HG03521 (cell line): ENCODE data around the gene DPYSL5.

Source experiments
- ATAC-seq: cut with Tn5 transposase; IDR thresholded peaks from one replicate; pipeline ENCODE4 v1.9.1; 2021; ENCODE audit warnings: mild to moderate bottlenecking, moderate library complexity; ENCODE audit not compliant: unreplicated experiment

DPYSL5 gene

DNA sequence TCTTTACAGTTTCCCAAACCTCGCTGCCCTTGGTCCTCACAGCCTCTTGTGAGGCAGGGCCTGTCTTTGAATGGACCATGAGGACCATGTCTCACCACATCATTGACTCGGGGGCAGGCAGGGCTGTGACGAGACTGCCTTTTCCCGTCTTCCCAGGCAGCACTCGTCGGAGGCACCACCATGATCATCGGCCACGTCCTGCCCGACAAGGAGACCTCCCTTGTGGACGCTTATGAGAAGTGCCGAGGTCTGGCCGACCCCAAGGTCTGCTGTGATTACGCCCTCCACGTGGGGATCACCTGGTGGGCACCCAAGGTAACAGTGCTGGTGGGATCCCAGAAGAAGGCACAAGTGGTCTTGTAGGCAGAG is 76.8 kb downstream of the DPYSL5 start:
- ATAC-seq, result no peak

DNA sequence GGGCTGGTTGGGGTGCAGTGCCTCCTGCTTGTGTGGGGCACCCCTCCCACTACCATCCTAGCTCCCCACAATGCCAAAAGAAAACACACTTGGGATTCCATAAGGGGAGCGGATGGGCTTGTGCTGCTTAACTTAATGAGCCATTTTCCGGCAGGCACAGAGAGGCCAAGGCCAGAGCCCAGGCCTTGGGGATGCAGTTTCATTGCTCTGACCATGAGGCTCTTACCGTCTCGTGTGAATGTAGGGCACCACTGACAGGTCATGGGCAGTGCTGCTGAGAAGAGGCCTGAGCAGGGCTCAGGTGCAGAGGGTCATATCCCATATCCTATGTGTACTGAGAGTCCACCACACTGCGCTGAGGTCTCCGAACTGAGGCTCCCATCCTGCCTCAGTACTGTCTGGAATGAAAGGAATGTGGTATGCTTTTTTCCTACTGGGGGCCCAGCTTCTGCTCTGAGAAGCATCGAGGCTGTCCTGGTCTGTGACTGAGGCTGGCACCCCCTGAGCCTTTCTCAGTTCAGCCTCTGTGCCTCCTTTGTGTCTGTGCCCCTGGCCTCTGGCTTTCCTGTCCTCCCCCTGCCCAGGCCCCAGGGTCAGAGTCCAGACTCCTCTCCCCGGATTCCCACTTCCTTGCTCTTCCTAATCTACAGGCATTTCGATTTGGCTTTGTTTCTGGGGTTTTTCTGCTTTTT is 77.3 kb downstream of the DPYSL5 start:
- no peak for ATAC-seq

DNA sequence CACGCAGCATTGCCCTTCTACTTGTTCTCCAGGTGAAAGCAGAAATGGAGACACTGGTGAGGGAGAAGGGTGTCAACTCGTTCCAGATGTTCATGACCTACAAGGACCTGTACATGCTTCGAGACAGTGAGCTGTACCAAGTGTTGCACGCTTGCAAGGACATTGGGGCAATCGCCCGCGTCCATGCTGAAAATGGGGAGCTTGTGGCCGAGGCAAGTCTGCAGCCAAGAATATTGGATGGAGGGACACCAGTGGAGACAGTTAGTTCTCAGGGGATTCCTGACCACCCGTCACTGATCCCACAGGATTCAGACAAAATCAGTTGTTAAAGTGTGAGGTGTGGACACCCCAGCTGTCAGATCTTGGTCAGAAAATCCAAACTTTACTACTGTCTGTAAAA is 79.3 kb downstream of the DPYSL5 start:
- no peak for ATAC-seq

DNA sequence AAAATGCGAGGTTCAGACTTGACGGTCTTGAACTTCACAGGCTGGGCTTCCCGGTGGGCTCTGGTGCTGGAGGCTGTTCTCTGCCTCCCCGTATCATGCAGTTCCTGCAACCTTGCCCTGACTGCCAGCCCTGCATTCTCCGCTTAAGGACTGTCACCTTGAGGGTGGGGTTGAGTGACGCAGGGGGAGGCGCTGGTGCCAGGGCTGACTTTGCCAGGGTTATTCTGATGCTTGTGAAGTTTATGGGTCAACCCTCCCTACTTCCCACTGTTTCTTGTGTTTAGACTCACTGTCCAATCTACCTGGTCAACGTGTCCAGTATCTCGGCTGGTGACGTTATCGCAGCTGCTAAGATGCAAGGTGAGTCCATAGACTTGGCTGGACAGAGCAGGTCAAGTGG is 85.0 kb downstream of the DPYSL5 start:
- ATAC-seq, result no peak

DNA sequence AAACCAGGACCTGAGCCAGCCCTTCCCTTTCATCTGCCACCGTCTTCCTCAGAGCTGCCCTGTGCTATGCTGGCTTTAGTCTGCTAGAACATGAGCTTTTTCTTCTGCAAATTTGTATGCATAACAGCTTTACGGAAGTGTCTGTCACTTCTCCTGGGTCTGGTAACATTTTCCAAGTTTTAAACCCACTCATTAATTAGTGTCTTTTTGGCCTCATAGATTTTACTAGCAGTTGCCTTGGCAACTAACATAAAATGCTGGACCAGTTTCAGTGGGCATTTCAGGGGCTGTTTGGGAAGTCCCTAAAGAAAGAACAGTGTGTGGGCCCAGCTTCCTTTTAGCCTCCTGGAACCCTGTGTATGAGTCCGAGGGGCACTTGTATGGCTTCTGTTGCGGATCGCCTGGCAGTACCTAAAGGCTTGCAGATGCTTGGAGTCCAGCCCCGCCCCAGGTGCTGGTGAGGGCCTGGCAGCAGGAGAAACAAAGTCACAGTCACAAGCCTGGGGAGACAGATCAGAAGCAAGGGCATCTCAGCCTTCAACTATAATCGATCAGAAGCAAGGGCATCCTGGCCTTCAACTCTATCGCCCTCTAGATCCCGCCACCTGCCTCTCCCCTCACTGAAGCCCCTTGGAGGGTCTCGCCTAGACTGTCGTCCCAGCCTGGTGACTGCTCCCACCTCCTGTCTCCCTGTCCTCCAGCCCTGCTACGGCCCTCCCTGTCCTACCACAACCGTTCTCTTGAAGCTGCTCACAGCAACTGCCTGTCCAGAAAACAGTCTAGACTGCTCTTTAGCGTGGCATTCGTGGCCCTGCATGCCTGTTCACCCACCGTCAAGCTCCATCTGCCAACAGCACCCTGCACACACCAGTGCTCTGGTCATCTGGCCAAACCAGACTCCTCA is 85.8 kb downstream of the DPYSL5 start:
- ATAC-seq, result no peak

- ATAC-seq, result no peak
These were observed 86.4 kb downstream of the DPYSL5 start for GRCh38 chr2:26934335-26934724.

GRCh38 chr2:26934985-26935384 is 87.1 kb downstream of the DPYSL5 start:
- ATAC-seq, result no peak

- no peak for ATAC-seq
These were observed 88.9 kb downstream of the DPYSL5 start for GRCh38 chr2:26936855-26937254.

DNA sequence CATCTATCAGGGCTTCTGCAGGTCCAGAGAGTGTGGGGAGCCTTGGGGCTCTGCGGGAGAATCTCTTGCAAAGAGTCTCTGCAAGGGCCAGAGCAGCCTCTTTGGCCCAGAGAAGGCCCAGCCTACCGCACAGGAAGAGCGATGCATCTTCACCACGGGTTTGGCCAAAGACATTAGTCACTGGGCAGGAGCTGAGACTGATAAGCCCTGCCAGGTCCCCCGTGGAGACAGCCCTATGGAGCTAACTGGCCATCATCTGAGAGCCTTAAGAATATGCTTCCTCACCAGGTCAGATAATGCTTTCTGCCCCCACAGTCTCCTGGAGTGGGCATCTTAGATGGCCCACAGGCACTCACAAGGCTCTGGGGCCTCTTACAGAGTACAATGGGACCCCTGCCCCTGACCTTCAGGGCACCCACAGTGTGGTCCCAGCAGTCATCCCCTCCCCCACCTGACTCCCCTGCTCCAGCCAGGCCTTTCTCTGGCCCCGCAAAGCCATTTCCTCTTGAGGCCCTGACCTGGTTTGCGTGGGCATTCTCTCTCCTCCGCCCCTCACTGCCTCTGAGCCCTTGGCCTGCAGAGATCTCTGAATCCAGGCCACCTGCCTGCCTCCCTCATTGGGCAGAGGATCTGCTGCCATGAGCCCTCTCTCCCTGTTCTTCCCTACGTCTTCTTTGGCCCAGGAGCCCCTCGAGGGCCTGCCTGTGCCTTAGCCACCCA is 90.6 kb downstream of the DPYSL5 start:
- no peak for ATAC-seq

DNA sequence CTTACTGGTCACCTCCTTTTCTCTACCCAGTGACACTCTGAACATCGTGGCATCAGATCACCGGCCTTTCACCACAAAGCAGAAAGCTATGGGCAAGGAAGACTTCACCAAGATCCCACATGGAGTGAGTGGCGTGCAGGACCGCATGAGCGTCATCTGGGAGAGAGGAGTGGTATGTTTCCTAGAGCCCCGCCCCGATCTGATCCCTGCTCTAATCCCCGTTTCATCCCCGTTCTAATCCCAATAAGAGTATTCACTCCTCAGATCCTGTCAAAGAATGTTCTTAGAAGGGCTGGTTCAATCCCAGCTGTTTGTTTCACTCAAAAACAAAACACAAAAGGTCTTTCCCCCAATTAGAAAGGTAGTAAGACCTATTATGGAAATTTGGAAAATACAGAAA is 92.1 kb downstream of the DPYSL5 start:
- no peak for ATAC-seq

DNA sequence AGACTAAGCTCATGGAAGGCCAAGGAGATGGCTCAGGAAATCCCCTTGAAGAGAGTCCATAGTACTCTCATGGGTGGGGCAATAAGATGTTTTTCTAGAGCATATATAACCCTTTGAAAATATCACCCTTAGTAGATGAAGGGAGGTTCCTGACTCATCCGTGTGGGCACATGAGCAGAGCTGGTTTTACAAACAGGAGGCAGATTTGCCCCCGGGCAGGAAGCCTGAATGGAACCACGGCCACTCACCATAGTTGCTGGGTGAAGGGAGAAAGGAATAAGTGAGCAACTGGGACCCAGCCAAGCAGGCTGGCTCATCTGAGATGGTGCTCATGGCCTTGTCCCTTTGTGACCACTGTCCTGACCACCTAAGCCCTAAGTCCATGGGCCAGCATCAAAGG is 93.6 kb downstream of the DPYSL5 start:
- ATAC-seq, result no peak

DNA sequence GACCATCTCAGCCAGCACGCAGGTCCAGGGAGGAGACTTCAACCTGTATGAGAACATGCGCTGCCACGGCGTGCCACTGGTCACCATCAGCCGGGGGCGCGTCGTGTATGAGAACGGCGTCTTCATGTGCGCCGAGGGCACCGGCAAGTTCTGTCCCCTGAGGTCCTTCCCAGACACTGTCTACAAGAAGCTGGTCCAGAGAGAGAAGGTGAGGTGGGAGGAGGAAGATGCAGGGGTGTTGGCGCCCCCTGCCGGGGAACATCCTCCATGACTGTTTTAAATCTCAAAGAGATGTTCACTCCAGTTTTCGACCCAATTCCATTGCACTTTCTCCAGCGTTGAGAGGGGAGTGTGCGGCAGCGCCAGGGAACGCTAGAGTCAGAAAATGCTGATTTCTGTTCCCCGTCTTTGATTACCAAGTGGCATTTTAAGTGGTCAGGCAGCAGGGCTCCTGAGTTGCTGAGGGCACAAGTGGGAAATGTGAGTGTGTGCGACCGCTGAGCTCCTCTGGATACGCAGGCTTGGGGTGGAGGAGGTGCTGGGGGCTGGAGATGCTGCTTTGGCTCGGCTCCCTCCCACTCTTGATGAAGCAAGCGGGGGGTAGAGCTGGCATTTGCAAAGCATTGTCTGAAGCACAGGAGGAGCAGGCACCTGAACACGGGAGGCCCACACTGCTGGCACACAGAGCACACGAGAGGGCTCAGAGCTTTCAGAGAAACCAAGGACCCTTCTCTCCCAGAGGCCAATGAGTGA is 94.8 kb downstream of the DPYSL5 start:
- ATAC-seq, result no peak

- ATAC-seq, result no peak
These were observed 98.2 kb downstream of the DPYSL5 start for GRCh38 chr2:26945991-26946750.

- no peak for ATAC-seq
These were observed 99.2 kb downstream of the DPYSL5 start for GRCh38 chr2:26946841-26947784.

DNA sequence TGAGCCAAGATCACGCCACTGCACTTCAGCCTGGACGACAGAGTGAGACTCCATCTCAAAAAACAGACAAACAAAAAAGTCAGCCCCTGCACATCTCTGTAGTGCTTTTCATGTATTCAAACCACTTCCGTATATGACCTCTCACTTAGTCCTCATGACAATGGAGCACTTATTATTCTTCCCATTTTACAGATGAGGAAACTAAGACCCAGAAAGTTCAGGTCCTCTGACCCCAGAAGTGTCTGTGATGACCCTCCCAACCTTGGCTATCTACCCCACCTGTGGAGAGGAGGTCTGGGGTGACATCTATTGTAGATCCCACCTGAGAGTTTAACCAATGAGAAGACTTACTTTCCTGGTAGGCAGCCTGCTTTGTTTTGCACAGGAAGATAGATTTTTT is 100.9 kb downstream of the DPYSL5 start:
- no peak for ATAC-seq

GRCh38 chr2:26950246-26950645 is 102.3 kb downstream of the DPYSL5 start:
- ATAC-seq, result no peak

DNA sequence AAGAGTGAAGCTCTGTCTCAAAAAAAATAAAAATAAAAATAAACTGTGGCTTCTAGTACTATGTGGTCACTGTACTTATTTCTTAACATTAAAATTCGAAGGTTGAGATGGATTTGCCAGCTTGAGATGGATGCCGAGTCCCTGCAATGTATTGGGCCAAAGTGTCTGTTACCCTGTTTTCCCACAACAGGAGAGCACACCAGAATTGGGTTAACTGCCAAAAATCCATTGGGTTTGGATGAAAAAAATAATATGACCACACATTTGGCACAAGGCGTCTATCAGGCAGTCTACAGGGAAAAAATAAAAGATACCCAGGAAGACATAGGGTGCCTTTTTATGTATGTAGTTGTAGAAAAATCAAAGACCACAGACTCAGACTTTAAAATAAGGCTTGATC is 103.3 kb downstream of the DPYSL5 start:
- ATAC-seq, result no peak

GRCh38 chr2:26952374-26952773 is 104.4 kb downstream of the DPYSL5 start:
- ATAC-seq, result no peak

- ATAC-seq, result no peak
These were observed 106.2 kb downstream of the DPYSL5 start for GRCh38 chr2:26954135-26954534.
